GM12878 (cell line): Measurements from ENCODE around the gene PRELID2. TPM values are rescaled to one million over a fixed set of nuclear protein-coding genes. Genes with fewer than 3 reads are reported as not detected.
"Not testable (repeated sequence)": the region's sequence is repeated elsewhere in the genome, so short reads cannot be mapped to it uniquely, and the experiment has no call there.

Source experiments
- ATAC-seq: fragments of 200-7000 bp; cut with Tn5 transposase; 3 replicates; pipeline ENCODE4 v1.9.1; 2020; ENCODE audit warnings: mild to moderate bottlenecking, moderate library complexity
- BruUV-seq: library from RNA; stranded (reverse); fragments of 400-500 nt; replicated peaks from 2 replicates; lab custom pipeline; 2021; lab: Mats Ljungman, UMichigan
- CTCF ChIA-PET: fragments of 300-600 bp; sonication (Branson Sonifier 250); formaldehyde crosslinking; extraction: SDS; loops from one replicate; lab custom pipeline; 2021; ENCODE audit warnings: inconsistent platforms; lab: Yijun Ruan, JAX
- POLR2A ChIA-PET: fragments of 350-600 bp; formaldehyde crosslinking; extraction: SDS; loops from one replicate; lab custom pipeline; 2021; ENCODE audit warnings: inconsistent platforms; lab: Charles Lee
- RAD21 ChIA-PET: fragments of 300-600 bp; sonication (Branson Sonifier 250); formaldehyde crosslinking; loops from one replicate; lab custom pipeline; 2023; ENCODE audit warnings: antibody characterized with exemption; ENCODE audit not compliant: unreplicated experiment; lab: Charles Lee
- SMC1A ChIA-PET: fragments of 300-600 bp; sonication (Branson Sonifier 250); formaldehyde crosslinking; loops from one replicate; lab custom pipeline; 2023; ENCODE audit not compliant: unreplicated experiment, uncharacterized antibody; lab: Charles Lee
- DNase-seq: peaks from one replicate; pipeline ENCODE4 v3.0.0-alpha.2; 2011; ENCODE audit warnings: low read depth, low spot score
- FAIRE-seq: peaks from 3 replicates; lab custom pipeline; 2011; peaks lifted over from hg19 to GRCh38; lab: Jason Lieb, UNC
- H2AFZ ChIP-seq: 2 replicates; pipeline ENCODE4 v1.6.0; 2011; ENCODE audit warnings: low read depth, low read length, control low read depth; ENCODE audit not compliant: control insufficient read depth
- H3K27ac ChIP-seq: 2 replicates; pipeline ENCODE4 v1.5.1; 2011; ENCODE audit warnings: control low read depth; ENCODE audit not compliant: control insufficient read depth, insufficient read depth
- H3K27me3 ChIP-seq, 2 experiments: replicated peaks in 1 of 2; 2 replicates each; pipeline versions ENCODE4 v1.6.0 to v1.6.1; 2011; ENCODE audit warnings: low read length in 1 of 2; ENCODE audit not compliant: control insufficient read depth in 2 of 2, insufficient read depth in 2 of 2
- H3K36me3 ChIP-seq, 2 experiments: 2 replicates each; pipeline ENCODE4 v1.5.1; 2011; ENCODE audit warnings: low read length in 1 of 2; ENCODE audit not compliant: control insufficient read depth in 2 of 2, insufficient read depth in 2 of 2
- H3K4me1 ChIP-seq: 2 replicates; pipeline ENCODE4 v1.6.1; 2011; ENCODE audit warnings: mild to moderate bottlenecking, low read length, moderate library complexity, mixed read lengths; ENCODE audit not compliant: control insufficient read depth, insufficient read depth
- H3K4me2 ChIP-seq: 2 replicates; pipeline ENCODE4 v1.6.0; 2011; ENCODE audit warnings: control low read depth; ENCODE audit not compliant: control insufficient read depth, insufficient read depth
- H3K4me3 ChIP-seq: fragments of 200-600 bp; sonication (generic); 2 replicates; pipeline ENCODE4 v1.5.1; 2016
- H3K79me2 ChIP-seq: 2 replicates; pipeline ENCODE4 v1.6.0; 2011; ENCODE audit warnings: low read length; ENCODE audit not compliant: control insufficient read depth, insufficient read depth
- H3K9ac ChIP-seq: 2 replicates; pipeline ENCODE4 v1.8.0; 2011; ENCODE audit warnings: low read length, control low read depth, mixed read lengths; ENCODE audit not compliant: control insufficient read depth, insufficient read depth
- H3K9me3 ChIP-seq: replicated peaks from 3 replicates; pipeline ENCODE4 v1.5.1; 2011; ENCODE audit warnings: mild to moderate bottlenecking, low read length; ENCODE audit not compliant: control insufficient read depth, insufficient read depth
- H4K20me1 ChIP-seq: 2 replicates; pipeline ENCODE4 v1.6.0; 2011; ENCODE audit not compliant: control insufficient read depth, insufficient read depth
- CHD1 ChIP-seq: IDR thresholded peaks from 2 replicates; pipeline ENCODE4 v1.6.1; 2012; ENCODE audit warnings: low read depth, low read length, improper control_type of control experiment
- JUNB ChIP-seq: IDR thresholded peaks from 2 replicates; pipeline ENCODE4 v1.6.1; 2016; ENCODE audit warnings: antibody characterized with exemption, mild to moderate bottlenecking
- MYB ChIP-seq: fragments of 150-350 bp; IDR thresholded peaks from 2 replicates; pipeline ENCODE4 v1.6.1; 2014; ENCODE audit warnings: mild to moderate bottlenecking, low read depth, low read length, borderline replicate concordance
- PML ChIP-seq: IDR thresholded peaks from 2 replicates; pipeline ENCODE4 v1.6.1; 2012; ENCODE audit warnings: low read length, inconsistent platforms
- POLR2AphosphoS5 ChIP-seq: IDR thresholded peaks from 2 replicates; pipeline ENCODE4 v1.6.1; 2011; ENCODE audit warnings: mild to moderate bottlenecking, low read length, inconsistent platforms
- SMARCA5 ChIP-seq: fragments of 450-650 bp; IDR thresholded peaks from 2 replicates; pipeline ENCODE4 v1.6.1; 2017; ENCODE audit warnings: mild to moderate bottlenecking
- YBX1 ChIP-seq: fragments of 450-650 bp; IDR thresholded peaks from 2 replicates; pipeline ENCODE4 v1.6.1; 2016; ENCODE audit warnings: antibody characterized with exemption
- WGBS: methylation state at CpG from one replicate; pipeline ENCODE4 v1.1.6; 2016; ENCODE audit warnings: low lambda C conversion rate; ENCODE audit not compliant: insufficient replicate concordance, insufficient coverage; ENCODE audit errors: missing lambda C conversion rate; 5-methylcytosine and 5-hydroxymethylcytosine counted together
- in situ Hi-C: fragments of 300-500 bp; cut with MboI; formaldehyde crosslinking; loops from 9 replicates; pipeline ENCODE4 v1.14.3; 2018; ENCODE audit warnings: mixed read lengths
- intact Hi-C: fragments of 100-400 bp; cut with micrococcal nuclease; formaldehyde crosslinking; loops from one replicate; pipeline ENCODE4 v1.14.2; 2022; ENCODE audit not compliant: unreplicated experiment
- polyA plus RNA-seq, 11 experiments: library from polyadenylated mRNA; depleted of rRNA in 4 of 11; unstranded in 6 of 11; stranded (reverse) in 5 of 11; fragments of >200 nt; fragmentation: Nextera tagmentation in 4 of 11; fragmentation: Illumina TruSeq in 1 of 11; extraction: Ambion mirVana in 4 of 11; extraction: Trizol in 1 of 11; gene quantifications; 1 replicate in 1 of 11; 2 replicates in 10 of 11; pipeline versions ENCODE4 v1.2.1 to v1.2.3, GENCODE V29; 2011 to 2016; ENCODE audit warnings: inconsistent platforms in 2 of 11, missing spikeins in 2 of 11, low read depth in 1 of 11
- total RNA-seq, 4 experiments: library from RNA; depleted of rRNA in 3 of 4; stranded (reverse); fragments of >200 nt in 3 of 4; fragmentation: Illumina TruSeq in 1 of 4; extraction: Trizol in 1 of 4; gene quantifications; 2 replicates each; pipeline versions ENCODE4 v1.2.1 to v1.2.3, GENCODE V29; 2013 to 2021
- TF ChIP-seq, protein P1 (sequence below): fragments of 450-650 bp; IDR thresholded peaks from 2 replicates; pipeline ENCODE4 v1.6.1; 2017; ENCODE audit warnings: mild to moderate bottlenecking
- TF ChIP-seq, protein P2 (sequence below): fragments of 450-650 bp; IDR thresholded peaks from 2 replicates; pipeline ENCODE4 v1.6.1; 2017; ENCODE audit warnings: antibody characterized with exemption, mild to moderate bottlenecking, moderate library complexity

PRELID2 gene
- total and polyA plus RNA-seq, 10 of the 15 experiments (the other 5 are each of a cell fraction or from before 2014, with no cell fraction given), result 0.07 to 0.31 (median 0.13) TPM; not detected in 5

DNA sequence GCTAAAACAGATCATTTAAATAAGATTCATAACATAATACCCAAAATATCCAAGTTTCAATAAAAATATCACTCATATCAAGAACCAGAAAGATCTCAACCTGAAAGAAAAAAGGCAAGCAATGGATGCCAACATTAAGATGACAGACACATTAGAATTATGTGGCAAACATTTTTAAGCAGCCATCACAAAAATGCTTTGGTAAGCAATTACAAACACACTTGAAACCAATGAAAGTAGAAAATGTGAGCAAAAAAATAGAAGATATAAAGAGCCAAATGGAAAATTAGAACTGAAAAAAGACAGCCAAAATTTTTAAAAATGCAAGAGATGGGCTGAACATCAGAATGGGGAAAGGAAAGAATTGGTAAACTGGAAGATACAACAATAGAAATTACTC, 96.9 kb downstream of the PRELID2 start (continued):
- TF ChIP-seq JUNB (no peak), PML (no peak), SMARCA5 (no peak), MYB (no peak), YBX1 (no peak), POLR2AphosphoS5 (no peak)
- TF ChIP-seq, protein P1, sequence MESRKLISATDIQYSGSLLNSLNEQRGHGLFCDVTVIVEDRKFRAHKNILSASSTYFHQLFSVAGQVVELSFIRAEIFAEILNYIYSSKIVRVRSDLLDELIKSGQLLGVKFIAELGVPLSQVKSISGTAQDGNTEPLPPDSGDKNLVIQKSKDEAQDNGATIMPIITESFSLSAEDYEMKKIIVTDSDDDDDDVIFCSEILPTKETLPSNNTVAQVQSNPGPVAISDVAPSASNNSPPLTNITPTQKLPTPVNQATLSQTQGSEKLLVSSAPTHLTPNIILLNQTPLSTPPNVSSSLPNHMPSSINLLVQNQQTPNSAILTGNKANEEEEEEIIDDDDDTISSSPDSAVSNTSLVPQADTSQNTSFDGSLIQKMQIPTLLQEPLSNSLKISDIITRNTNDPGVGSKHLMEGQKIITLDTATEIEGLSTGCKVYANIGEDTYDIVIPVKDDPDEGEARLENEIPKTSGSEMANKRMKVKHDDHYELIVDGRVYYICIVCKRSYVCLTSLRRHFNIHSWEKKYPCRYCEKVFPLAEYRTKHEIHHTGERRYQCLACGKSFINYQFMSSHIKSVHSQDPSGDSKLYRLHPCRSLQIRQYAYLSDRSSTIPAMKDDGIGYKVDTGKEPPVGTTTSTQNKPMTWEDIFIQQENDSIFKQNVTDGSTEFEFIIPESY, result no peak

DNA sequence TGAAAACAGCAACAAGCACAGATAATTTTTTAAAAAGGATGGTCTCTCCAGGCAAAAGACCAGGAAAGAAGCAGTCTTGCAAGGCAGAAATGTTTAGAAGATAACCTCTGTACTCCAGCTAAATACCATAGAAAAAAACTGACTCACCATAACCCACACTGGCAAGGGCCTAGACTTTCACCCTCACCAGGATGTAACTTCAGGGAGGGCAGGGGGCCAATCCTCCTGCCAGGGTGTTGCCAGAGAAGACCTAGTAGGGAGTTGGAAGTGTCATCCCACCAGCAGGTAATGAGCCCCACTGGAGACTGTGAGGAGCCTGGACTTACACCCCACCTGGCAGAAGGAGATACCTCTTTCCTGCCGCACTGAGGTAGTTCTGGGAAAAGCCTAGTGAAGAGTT, 97.6 kb downstream of the PRELID2 start:
- no peaks in the 10 kb centered on the region for H3K36me3 ChIP-seq
- ChIA-PET RAD21 (no interaction called here), POLR2A (no interaction called here), SMC1A (no interaction called here), CTCF (no interaction called here)
- no peaks in the 10 kb centered on the region for H3K9me3 ChIP-seq
- intact Hi-C loops (no loop called here), in situ Hi-C loops (no loop called here)
- FAIRE-seq (no peak), DNase-seq (no peak), ATAC-seq (no peak)
- H3K4me2 ChIP-seq, result no peak overlapping the region
- no peaks in the 10 kb centered on the region for H3K4me1 ChIP-seq
- BruUV-seq, result no TSS peak
- no peak overlapping the region for H3K27ac ChIP-seq
- no peaks in the 10 kb centered on the region for H3K79me2 ChIP-seq
- WGBS, result 42% methylated on average over 1 of the region's 1 CpG
- no peak for TF ChIP-seq CHD1
- TF ChIP-seq, protein P2, sequence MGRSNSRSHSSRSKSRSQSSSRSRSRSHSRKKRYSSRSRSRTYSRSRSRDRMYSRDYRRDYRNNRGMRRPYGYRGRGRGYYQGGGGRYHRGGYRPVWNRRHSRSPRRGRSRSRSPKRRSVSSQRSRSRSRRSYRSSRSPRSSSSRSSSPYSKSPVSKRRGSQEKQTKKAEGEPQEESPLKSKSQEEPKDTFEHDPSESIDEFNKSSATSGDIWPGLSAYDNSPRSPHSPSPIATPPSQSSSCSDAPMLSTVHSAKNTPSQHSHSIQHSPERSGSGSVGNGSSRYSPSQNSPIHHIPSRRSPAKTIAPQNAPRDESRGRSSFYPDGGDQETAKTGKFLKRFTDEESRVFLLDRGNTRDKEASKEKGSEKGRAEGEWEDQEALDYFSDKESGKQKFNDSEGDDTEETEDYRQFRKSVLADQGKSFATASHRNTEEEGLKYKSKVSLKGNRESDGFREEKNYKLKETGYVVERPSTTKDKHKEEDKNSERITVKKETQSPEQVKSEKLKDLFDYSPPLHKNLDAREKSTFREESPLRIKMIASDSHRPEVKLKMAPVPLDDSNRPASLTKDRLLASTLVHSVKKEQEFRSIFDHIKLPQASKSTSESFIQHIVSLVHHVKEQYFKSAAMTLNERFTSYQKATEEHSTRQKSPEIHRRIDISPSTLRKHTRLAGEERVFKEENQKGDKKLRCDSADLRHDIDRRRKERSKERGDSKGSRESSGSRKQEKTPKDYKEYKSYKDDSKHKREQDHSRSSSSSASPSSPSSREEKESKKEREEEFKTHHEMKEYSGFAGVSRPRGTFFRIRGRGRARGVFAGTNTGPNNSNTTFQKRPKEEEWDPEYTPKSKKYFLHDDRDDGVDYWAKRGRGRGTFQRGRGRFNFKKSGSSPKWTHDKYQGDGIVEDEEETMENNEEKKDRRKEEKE, result no peak
- no peak overlapping the region for H3K9ac ChIP-seq
- H4K20me1 ChIP-seq, result no peaks in the 10 kb centered on the region
- H2AFZ ChIP-seq, result no peak overlapping the region
- no peaks in the 10 kb centered on the region for H3K27me3 ChIP-seq
- no peak overlapping the region for H3K4me3 ChIP-seq

DNA sequence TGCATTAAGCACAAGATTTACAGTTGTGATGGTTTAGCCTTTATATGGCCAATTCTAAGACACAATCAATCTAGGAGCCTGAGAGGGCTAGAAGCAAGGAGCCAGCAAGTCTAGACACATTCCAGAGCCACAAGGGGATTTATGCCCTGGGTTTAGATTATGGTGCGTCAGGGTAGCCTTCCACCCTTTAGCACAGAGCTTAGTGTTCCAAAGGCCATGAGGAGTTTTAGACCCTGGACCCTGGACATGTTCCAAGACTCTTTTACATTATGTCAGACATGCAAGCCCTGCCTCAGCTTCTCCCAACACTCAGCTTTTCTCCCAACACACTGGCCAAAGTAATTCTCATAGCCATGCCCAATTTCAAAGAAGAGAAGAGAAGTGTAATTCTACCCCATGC, 105.2 kb downstream of the PRELID2 start:
- H3K9me3 ChIP-seq, intact Hi-C loops, H3K79me2 ChIP-seq, H2AFZ ChIP-seq, FAIRE-seq, in situ Hi-C loops, H3K4me2 ChIP-seq, H4K20me1 ChIP-seq, POLR2A ChIA-PET, H3K27ac ChIP-seq, SMC1A ChIA-PET, ATAC-seq, H3K4me1 ChIP-seq, H3K36me3 ChIP-seq, RAD21 ChIA-PET, DNase-seq, H3K27me3 ChIP-seq, CTCF ChIA-PET, H3K4me3 ChIP-seq, BruUV-seq, H3K9ac ChIP-seq: not testable (repeated sequence)
- WGBS, result 77% methylated on average over 1 of the region's 1 CpG
